Stomach (tissue), 9 donors: ENCODE measurements around the gene FAF2. TPM values are rescaled to one million over a fixed set of nuclear protein-coding genes. Genes with fewer than 3 reads are reported as not detected.

Source experiments
- DNase-seq, 2 donors: peaks; one replicate each; pipeline versions ENCODE4 v3.0.0 to v3.0.0-alpha.2; 2013 to 2019
- H3K27ac ChIP-seq, 5 donors: fragments of 200-600 bp in 4 of 5; sonication (generic) in 4 of 5; one replicate each; pipeline ENCODE4 v1.5.1; 2013 to 2019; ENCODE audit warnings: mild to moderate bottlenecking in 1 of 5, moderate library complexity in 1 of 5
- H3K27me3 ChIP-seq, 3 donors: fragments of 200-600 bp; sonication (generic); one replicate each; pipeline ENCODE4 v1.5.1; 2017 to 2019; ENCODE audit warnings: mixed run types in 1 of 3
- H3K36me3 ChIP-seq, 4 donors: fragments of 200-600 bp; sonication (generic); 1 replicate in 3 of 4; 2 replicates in 1 of 4; pipeline ENCODE4 v1.5.1; 2016 to 2019
- H3K4me1 ChIP-seq, 4 donors: fragments of 200-600 bp; sonication (generic); one replicate each; pipeline ENCODE4 v1.5.1; 2016 to 2019
- H3K4me3 ChIP-seq, 4 donors: fragments of 200-600 bp; sonication (generic) in 3 of 4; one replicate each; pipeline ENCODE4 v1.5.1; 2016 to 2019; ENCODE audit warnings: mild to moderate bottlenecking in 1 of 4
- H3K9me3 ChIP-seq, 4 donors: fragments of 200-600 bp; sonication (generic); one replicate each; pipeline ENCODE4 v1.5.1; 2016 to 2019
- EP300 ChIP-seq: sonication (generic); formaldehyde crosslinking; IDR thresholded peaks from one replicate; pipeline ENCODE4 v1.6.1; 2017; ENCODE audit warnings: antibody characterized with exemption
- POLR2A ChIP-seq, 4 donors: fragments of 450-650 bp; IDR thresholded peaks; one replicate each; pipeline ENCODE4 v1.6.1; 2016; ENCODE audit warnings: antibody characterized with exemption in 4 of 4, control low read depth in 2 of 4, mild to moderate bottlenecking in 1 of 4, moderate library complexity in 1 of 4
- POLR2AphosphoS5 ChIP-seq, 3 donors: sonication (generic); formaldehyde crosslinking; IDR thresholded peaks; one replicate each; pipeline ENCODE4 v1.6.1; 2016; ENCODE audit warnings: antibody characterized with exemption in 3 of 3
- WGBS, 5 donors: extraction: QIAGEN DNeasy Blood & Tissue Kit in 3 of 5; methylation state at CpG; one replicate each; pipeline versions ENCODE4 v1.1.5 to v1.1.7; 2013 to 2018; 5-methylcytosine and 5-hydroxymethylcytosine counted together
- intact Hi-C: fragments of 100-400 bp; cut with DNase I; formaldehyde crosslinking; loops from one replicate; pipeline ENCODE4 v1.15.1; 2023; ENCODE audit warnings: low total_unique reads
- polyA plus RNA-seq, 3 donors: library from polyadenylated mRNA; stranded (reverse); fragments of 200-250 nt; gene quantifications; one replicate each; pipeline ENCODE4 v1.2.3, GENCODE V29; 2013
- total RNA-seq, 5 donors: library from RNA; depleted of rRNA; stranded (reverse); fragments of >200 nt; gene quantifications; one replicate each; pipeline versions ENCODE4 v1.1.0 to v1.2.3, GENCODE V29; 2014 to 2016
- TF ChIP-seq, protein P1 (sequence below), 7 experiments: fragments of 450-650 bp in 4 of 7; fragments of 200-600 bp in 3 of 7; sonication (generic) in 3 of 7; IDR thresholded peaks; one replicate each; pipeline ENCODE4 v1.5.1; 2016 to 2019; ENCODE audit warnings: antibody characterized with exemption in 7 of 7, control low read depth in 2 of 7, mild to moderate bottlenecking in 1 of 7
- donor health status: healthy with polysubstance abuse.
- donor health status: Bipolar disorder and iron deficiency.
- donor health status: healthy.

Gene FAF2
- total and polyA plus RNA-seq, 8 donors = 5.7 to 57.2 (median 22.6) TPM

GRCh38 chr5:176541338-176542134 lies 93.4 kb downstream of the FAF2 start:
- Histone ChIP-seq H3K9me3 (no peaks in the 10 kb centered on the region), H3K27ac (peak overlapping the region; percentile 75 to 93 (median 86)), H3K4me1 (peaks cover 23 to 66% (median 50%) of the 10 kb centered on the region in 4 donors), H3K27me3 (no peaks in the 10 kb centered on the region), H3K4me3 (peak overlapping the region in 3 of 4 donors; percentile 58 to 76 (median 70)), H3K36me3 (no peaks in the 10 kb centered on the region)
- 36 to 68% (median 44%) methylated on average over 10 to 12 of the region's 12 CpGs for WGBS, 5 donors
- intact Hi-C loops = no loop called here
- TF ChIP-seq EP300 (no peak), POLR2A (IDR thresholded peaks at IDR 0.05) (no peak), POLR2AphosphoS5 (IDR thresholded peaks at IDR 0.05) (peak in 2 of 3 donors; percentile 45 to 58)
- TF ChIP-seq, protein P1, sequence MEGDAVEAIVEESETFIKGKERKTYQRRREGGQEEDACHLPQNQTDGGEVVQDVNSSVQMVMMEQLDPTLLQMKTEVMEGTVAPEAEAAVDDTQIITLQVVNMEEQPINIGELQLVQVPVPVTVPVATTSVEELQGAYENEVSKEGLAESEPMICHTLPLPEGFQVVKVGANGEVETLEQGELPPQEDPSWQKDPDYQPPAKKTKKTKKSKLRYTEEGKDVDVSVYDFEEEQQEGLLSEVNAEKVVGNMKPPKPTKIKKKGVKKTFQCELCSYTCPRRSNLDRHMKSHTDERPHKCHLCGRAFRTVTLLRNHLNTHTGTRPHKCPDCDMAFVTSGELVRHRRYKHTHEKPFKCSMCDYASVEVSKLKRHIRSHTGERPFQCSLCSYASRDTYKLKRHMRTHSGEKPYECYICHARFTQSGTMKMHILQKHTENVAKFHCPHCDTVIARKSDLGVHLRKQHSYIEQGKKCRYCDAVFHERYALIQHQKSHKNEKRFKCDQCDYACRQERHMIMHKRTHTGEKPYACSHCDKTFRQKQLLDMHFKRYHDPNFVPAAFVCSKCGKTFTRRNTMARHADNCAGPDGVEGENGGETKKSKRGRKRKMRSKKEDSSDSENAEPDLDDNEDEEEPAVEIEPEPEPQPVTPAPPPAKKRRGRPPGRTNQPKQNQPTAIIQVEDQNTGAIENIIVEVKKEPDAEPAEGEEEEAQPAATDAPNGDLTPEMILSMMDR (IDR thresholded peaks at IDR 0.05) = no peak
- peak; percentile 75 to 90 for DNase-seq

DNA sequence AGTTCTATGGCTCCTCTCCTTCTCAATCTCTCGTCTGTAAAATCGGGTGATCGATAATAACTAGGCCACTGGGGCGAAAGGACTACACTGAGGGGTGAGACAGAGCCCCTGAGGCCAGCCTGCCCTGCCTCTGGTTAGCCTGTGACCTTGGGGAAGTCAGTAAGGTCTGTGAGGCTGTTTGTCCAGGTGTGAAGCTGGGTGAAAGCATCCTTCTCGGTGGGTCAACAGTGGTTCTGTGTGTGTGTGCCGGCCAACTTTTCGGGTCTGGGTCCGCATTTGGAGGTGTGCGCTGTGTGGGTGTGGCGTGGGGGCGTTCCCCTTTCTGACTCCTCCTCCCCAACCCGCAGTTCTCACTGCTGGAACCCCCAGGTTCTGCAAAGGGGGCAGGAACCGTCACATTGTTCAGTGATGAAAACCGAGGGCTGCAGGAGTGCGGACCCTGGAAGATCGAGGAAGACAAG lies 94.0 kb downstream of the FAF2 start:
- TF ChIP-seq POLR2AphosphoS5 (IDR thresholded peaks at IDR 0.05) = no peak
- TF ChIP-seq, protein P1 (IDR thresholded peaks at IDR 0.05) = no peak
- TF ChIP-seq POLR2A (IDR thresholded peaks at IDR 0.05) = no peak
- no peak for TF ChIP-seq EP300
- DNase-seq = peak; percentile 49 to 80
- Histone ChIP-seq H3K4me1 (peaks cover 23 to 66% (median 50%) of the 10 kb centered on the region in 4 donors), H3K27ac (peak overlapping the region; percentile 75 to 93 (median 86)), H3K9me3 (no peaks in the 10 kb centered on the region), H3K4me3 (peak overlapping the region; percentile 58 to 76 (median 70)), H3K27me3 (no peaks in the 10 kb centered on the region), H3K36me3 (no peaks in the 10 kb centered on the region)
- 32 to 46% (median 44%) methylated on average over 11 to 16 of the region's 16 CpGs for WGBS, 5 donors
- intact Hi-C loops = no loop called here

- Histone ChIP-seq H3K4me1 (peaks cover 23 to 66% (median 50%) of the 10 kb centered on the region in 4 donors), H3K27me3 (no peaks in the 10 kb centered on the region), H3K9me3 (no peaks in the 10 kb centered on the region), H3K36me3 (no peaks in the 10 kb centered on the region), H3K27ac (peak overlapping the region; percentile 75 to 93 (median 88)), H3K4me3 (peak overlapping the region; percentile 58 to 76 (median 70))
- TF ChIP-seq, protein P1 (IDR thresholded peaks at IDR 0.05) = peak in 1 of 7 experiments; percentile 28
- TF ChIP-seq POLR2AphosphoS5 (IDR thresholded peaks at IDR 0.05) = no peak
- intact Hi-C loops = no loop called here
- WGBS, 5 donors = 0 to 6% (median 1%) methylated on average over 13 to 110 of the region's 110 CpGs
- DNase-seq = peak in 1 of 2 donors; percentile 79
Observed at GRCh38 chr5:176542596-176543427, 94.6 kb downstream of the FAF2 start.
